ENCODE measurements around the gene RAP1A. TPM values are rescaled to one million over a fixed set of nuclear protein-coding genes. Genes with fewer than 3 reads are reported as not detected.

The RAP1A gene
- total RNA-seq, 1 experiment from 2014 or later, result 26.7 TPM

GRCh38 chr1:111719674-111720132, 100.1 kb downstream of the RAP1A start:
- Histone ChIP-seq H2BK12ac (ENCODE audit: insufficient read length, low read depth, low read length) (no peak overlapping the region), H3K9ac (ENCODE audit: extremely low read depth, insufficient read length, low read length) (no peak overlapping the region), H3K23ac (ENCODE audit: insufficient read length, low read depth, low read length) (no peak overlapping the region), H3K27me3 (ENCODE audit: insufficient read depth, low read length) (no peaks in the 10 kb centered on the region), H3K18ac (ENCODE audit: insufficient read length, low read depth, low read length) (no peak overlapping the region), H4K20me1 (ENCODE audit: control insufficient read depth, insufficient read depth, insufficient read length) (no peaks in the 10 kb centered on the region), H2BK120ac (ENCODE audit: low read depth, low read length, poor library complexity, severe bottlenecking) (no peak overlapping the region), H3K14ac (ENCODE audit: insufficient read depth, low read length) (no peak overlapping the region), H3K9me3 (ENCODE audit: control insufficient read depth, low read depth, low read length) (no peaks in the 10 kb centered on the region), H3K4me1 (ENCODE audit: insufficient read depth, low read length) (peaks cover 11% of the 10 kb centered on the region; the same call in 1 of the 2 replicates), H2BK20ac (ENCODE audit: low read depth, low read length, poor library complexity, severe bottlenecking) (no peak overlapping the region), H2BK5ac (ENCODE audit: insufficient read length, low read length) (no peak overlapping the region), H2AFZ (ENCODE audit: low read length) (no peak overlapping the region), H3K4ac (ENCODE audit: low read depth, low read length) (no peak overlapping the region), H3K23me2 (ENCODE audit: insufficient read length, low read depth, low read length, poor library complexity, severe bottlenecking) (no peaks in the 10 kb centered on the region), H3K79me1 (ENCODE audit: insufficient read depth, low read depth, low read length, poor library complexity, severe bottlenecking) (no peaks in the 10 kb centered on the region), H3K79me2 (ENCODE audit: insufficient read depth, low read length) (no peaks in the 10 kb centered on the region), H3K4me2 (ENCODE audit: insufficient read depth, insufficient read length, low read length) (no peak overlapping the region), H4K8ac (replicated peaks; ENCODE audit: insufficient read length, low read depth, low read length) (no peak overlapping the region), H2BK15ac (ENCODE audit: low read depth, low read length) (no peak overlapping the region), H3K27ac (ENCODE audit: insufficient read length, low read depth, low read length) (no peak overlapping the region), H2AK5ac (ENCODE audit: insufficient read length, low read length) (no peak overlapping the region), H4K5ac (ENCODE audit: insufficient read length, low read depth, low read length) (no peak overlapping the region), H3T11ph (ENCODE audit: low read length) (no peak overlapping the region), H3K56ac (ENCODE audit: insufficient read length, low read depth, low read length) (no peak overlapping the region), H4K91ac (ENCODE audit: insufficient read length, low read depth, low read length) (no peak overlapping the region)
- peaks cover 0 to 2% (median 0%) of the 10 kb centered on the region in 3 experiments; a peak in 2 of 7 replicates for H3K36me3 Mint-ChIP-seq (ENCODE audit: insufficient read depth in 1 of 3, low read depth in 3 of 3)
- peaks cover 34% of the 10 kb centered on the region in 2 experiments for H3K4me1 Mint-ChIP-seq
- no peak overlapping the region for H3K4me3 Mint-ChIP-seq
- no peak overlapping the region for H3K27ac Mint-ChIP-seq
- H3K27me3 Mint-ChIP-seq (ENCODE audit: low read depth), result peaks cover 1% of the 10 kb centered on the region; the same call in 1 of the 2 replicates
- WGBS (ENCODE audit: extremely low coverage, insufficient read length, low lambda C conversion rate), result no CpG with 5 or more reads among the region's 4 CpGs
- no peaks in the 10 kb centered on the region; a peak in 1 of 5 replicates for H3K9me3 Mint-ChIP-seq
- no peak for TF ChIP-seq CTCF (conservative IDR thresholded peaks at IDR 0.05)
- no peak for DNase-seq
